GM23248 (cell line): ENCODE results near the gene ADGRF5. TPM values are rescaled to one million over a fixed set of nuclear protein-coding genes. Genes with fewer than 3 reads are reported as not detected.
A peak's percentile ranks its signal among the peaks of the same experiment; 100 is the strongest.

Experiments used
- DNase-seq: peaks from one replicate; pipeline ENCODE4 v3.0.0-alpha.2; 2015
- H2AFZ ChIP-seq: fragments of 200-600 bp; sonication (generic); 2 replicates; pipeline ENCODE4 v1.6.1; 2016; ENCODE audit warnings: antibody characterized with exemption
- H3F3A ChIP-seq: fragments of 200-600 bp; sonication (generic); 2 replicates; pipeline ENCODE4 v1.6.1; 2016; ENCODE audit warnings: mild to moderate bottlenecking, antibody characterized with exemption, mixed run types; ENCODE audit not compliant: insufficient read depth
- H3K27ac ChIP-seq: fragments of 200-600 bp; sonication (generic); 2 replicates; pipeline ENCODE4 v1.5.1; 2016; ENCODE audit warnings: mild to moderate bottlenecking
- H3K27me3 ChIP-seq: fragments of 200-600 bp; sonication (generic); replicated peaks from 2 replicates; pipeline ENCODE4 v1.6.1; 2016; ENCODE audit warnings: mild to moderate bottlenecking; ENCODE audit not compliant: insufficient read depth
- H3K36me3 ChIP-seq: fragments of 200-600 bp; sonication (generic); 2 replicates; pipeline ENCODE4 v1.6.1; 2016; ENCODE audit warnings: low read depth, mild to moderate bottlenecking
- H3K4me1 ChIP-seq: fragments of 200-600 bp; sonication (generic); 2 replicates; pipeline ENCODE4 v1.6.1; 2016; ENCODE audit warnings: mild to moderate bottlenecking; ENCODE audit not compliant: insufficient read depth
- H3K4me2 ChIP-seq: fragments of 200-600 bp; sonication (generic); one replicate; pipeline ENCODE4 v1.6.1; 2016; ENCODE audit warnings: mild to moderate bottlenecking; ENCODE audit not compliant: unreplicated experiment
- H3K4me3 ChIP-seq: fragments of 200-600 bp; sonication (generic); 2 replicates; pipeline ENCODE4 v1.5.1; 2016; ENCODE audit warnings: mild to moderate bottlenecking
- H3K79me2 ChIP-seq: fragments of 200-600 bp; sonication (generic); 2 replicates; pipeline ENCODE4 v1.6.1; 2016; ENCODE audit warnings: mild to moderate bottlenecking; ENCODE audit not compliant: insufficient read depth
- H3K9ac ChIP-seq: fragments of 200-600 bp; sonication (generic); 2 replicates; pipeline ENCODE4 v1.6.1; 2016; ENCODE audit warnings: mild to moderate bottlenecking
- H3K9me2 ChIP-seq: fragments of 200-600 bp; sonication (generic); 2 replicates; pipeline ENCODE4 v1.6.1; 2016; ENCODE audit warnings: mixed run types, mild to moderate bottlenecking, moderate library complexity; ENCODE audit not compliant: insufficient read depth
- H3K9me3 ChIP-seq: fragments of 200-600 bp; sonication (generic); one replicate; pipeline ENCODE4 v1.6.1; 2017; ENCODE audit warnings: low read depth
- H4K20me1 ChIP-seq: fragments of 200-600 bp; sonication (generic); 2 replicates; pipeline ENCODE4 v1.6.0; 2016; ENCODE audit not compliant: insufficient read depth
- EZH2 ChIP-seq: fragments of 200-600 bp; sonication (generic); IDR thresholded peaks from 2 replicates; pipeline ENCODE4 v1.6.1; 2018; ENCODE audit warnings: antibody characterized with exemption, mild to moderate bottlenecking; ENCODE audit not compliant: insufficient read depth, poor library complexity, severe bottlenecking
- EZH2phosphoT487 ChIP-seq: fragments of 200-600 bp; sonication (generic); IDR thresholded peaks from 2 replicates; pipeline ENCODE4 v1.6.1; 2018; ENCODE audit warnings: antibody characterized with exemption, moderate library complexity, mild to moderate bottlenecking, low read depth; ENCODE audit not compliant: insufficient read depth
- WGBS, 2 experiments: methylation state at CpG; one replicate each; pipeline ENCODE4 v1.1.6; 2015 to 2017; ENCODE audit warnings: low lambda C conversion rate in 2 of 2, low coverage in 1 of 2; ENCODE audit errors: missing lambda C conversion rate in 2 of 2; 5-methylcytosine and 5-hydroxymethylcytosine counted together
- in situ Hi-C: fragments of 300-500 bp; cut with MboI; formaldehyde crosslinking; loops from 2 replicates; pipeline ENCODE4 v1.15.0; 2020
- polyA plus RNA-seq: library from polyadenylated mRNA; unstranded; fragments of >200 nt; fragmentation: Nextera tagmentation; extraction: Ambion mirVana; gene quantifications from 2 replicates; pipeline ENCODE4 v1.2.1, GENCODE V29; 2016
- total RNA-seq: library from RNA; depleted of rRNA; stranded (reverse); fragments of >200 nt; shearing (Covaris generic); gene quantifications from 2 replicates; pipeline ENCODE4 v1.2.3, GENCODE V29; 2014

The ADGRF5 gene
- total and polyA plus RNA-seq, 2 experiments from 2014 or later, result 0.29 to 0.65 TPM

- no peaks in the 10 kb centered on the region for H3F3A ChIP-seq
- no peaks in the 10 kb centered on the region for H3K4me1 ChIP-seq
- TF ChIP-seq EZH2phosphoT487 (no peak), EZH2 (no peak)
- DNase-seq, result peak; percentile 20
- H3K9me3 ChIP-seq, result no peaks in the 10 kb centered on the region
- 0 out of 2 replicates have a peak, but pooled peaks cover 5% of the 10 kb centered on the region for H3K27me3 ChIP-seq
- no peak overlapping the region for H3K4me3 ChIP-seq
- H3K79me2 ChIP-seq, result no peaks in the 10 kb centered on the region
- no peaks in the 10 kb centered on the region for H3K9me2 ChIP-seq
- H3K36me3 ChIP-seq, result no peaks in the 10 kb centered on the region
- 36 to 49% methylated on average over 5 of the region's 5 CpGs for WGBS, 2 experiments
- no peak overlapping the region for H2AFZ ChIP-seq
- H4K20me1 ChIP-seq, result no peaks in the 10 kb centered on the region
- in situ Hi-C loops, result no loop called here
- no peak overlapping the region for H3K4me2 ChIP-seq
- H3K27ac ChIP-seq, result no peak overlapping the region
- H3K9ac ChIP-seq, result no peak overlapping the region
Measured at GRCh38 chr6:46963626-46964025, 41.9 kb upstream of the ADGRF5 start.

- no peak overlapping the region for H3K4me3 ChIP-seq
- no peak for TF ChIP-seq EZH2phosphoT487
- TF ChIP-seq EZH2, result no peak
- no peaks in the 10 kb centered on the region for H4K20me1 ChIP-seq
- H3K27ac ChIP-seq, result no peak overlapping the region
- no peak overlapping the region for H3K4me2 ChIP-seq
- H3K79me2 ChIP-seq, result no peaks in the 10 kb centered on the region
- in situ Hi-C loops, result no loop called here
- H2AFZ ChIP-seq, result no peak overlapping the region
- H3K27me3 ChIP-seq, result 0 out of 2 replicates have a peak, but pooled peaks cover 5% of the 10 kb centered on the region
- H3K9ac ChIP-seq, result no peak overlapping the region
- no peaks in the 10 kb centered on the region for H3K9me2 ChIP-seq
- H3F3A ChIP-seq, result no peaks in the 10 kb centered on the region
- H3K36me3 ChIP-seq, result no peaks in the 10 kb centered on the region
- DNase-seq, result no peak
- no peaks in the 10 kb centered on the region for H3K9me3 ChIP-seq
- H3K4me1 ChIP-seq, result no peaks in the 10 kb centered on the region
Measured at GRCh38 chr6:46963039-46963438, 41.3 kb upstream of the ADGRF5 start.

DNA sequence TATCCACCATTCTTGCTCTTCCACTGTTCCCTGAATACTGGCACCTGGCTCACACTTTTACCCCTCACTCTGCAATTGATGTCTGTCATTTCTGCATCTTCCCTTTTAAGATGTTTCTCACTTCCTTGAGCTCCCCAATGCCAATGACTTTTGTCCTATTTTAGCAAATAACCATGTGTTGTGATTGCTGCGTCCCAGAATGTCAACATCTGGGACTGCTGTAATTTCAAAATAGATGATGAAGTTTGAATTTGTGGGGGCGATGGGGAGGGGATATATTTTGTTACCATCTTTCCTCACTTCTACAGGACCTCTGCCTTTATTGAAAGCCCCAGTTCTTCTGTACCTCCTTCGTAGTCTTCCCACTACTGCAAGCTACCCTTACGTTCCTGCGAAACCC is 40.0 kb upstream of the ADGRF5 start:
- Histone ChIP-seq H3K36me3 (no peaks in the 10 kb centered on the region), H3K4me2 (no peak overlapping the region), H3K79me2 (no peaks in the 10 kb centered on the region), H3K9me2 (no peaks in the 10 kb centered on the region), H3F3A (no peaks in the 10 kb centered on the region), H2AFZ (no peak overlapping the region), H3K4me3 (no peak overlapping the region), H3K4me1 (no peaks in the 10 kb centered on the region), H3K27ac (no peak overlapping the region), H3K27me3 (0 out of 2 replicates have a peak, but pooled peaks cover 5% of the 10 kb centered on the region), H3K9me3 (no peaks in the 10 kb centered on the region), H3K9ac (no peak overlapping the region), H4K20me1 (no peaks in the 10 kb centered on the region)
- DNase-seq, result no peak
- in situ Hi-C loops, result no loop called here
- no peak for TF ChIP-seq EZH2
- no peak for TF ChIP-seq EZH2phosphoT487
- WGBS, 2 experiments, result 16 to 17% methylated on average over 5 of the region's 5 CpGs

DNA sequence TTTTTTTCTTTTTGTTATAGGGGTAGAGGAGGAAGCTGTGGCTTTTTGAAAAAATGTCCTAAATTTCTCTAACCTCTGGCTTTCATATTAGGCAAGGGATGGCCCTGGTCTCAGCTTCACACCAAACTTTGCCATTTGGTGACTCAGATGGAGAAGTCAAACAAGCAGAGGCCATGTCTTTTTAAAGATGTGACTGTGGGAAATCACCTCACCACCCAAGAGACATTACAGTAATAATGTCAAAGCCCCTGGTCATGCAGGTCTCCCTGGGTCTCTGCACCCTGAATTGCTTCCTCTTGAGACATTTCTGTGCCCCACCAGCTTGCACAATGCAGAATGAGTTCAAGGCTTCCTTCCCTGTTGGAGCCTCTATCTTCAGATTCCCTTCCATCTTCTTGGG is 39.5 kb upstream of the ADGRF5 start:
- Histone ChIP-seq H3F3A (no peaks in the 10 kb centered on the region), H3K36me3 (no peaks in the 10 kb centered on the region), H3K79me2 (no peaks in the 10 kb centered on the region), H3K27me3 (0 out of 2 replicates have a peak, but pooled peaks cover 5% of the 10 kb centered on the region), H3K4me1 (no peaks in the 10 kb centered on the region), H3K4me3 (no peak overlapping the region), H3K9ac (no peak overlapping the region), H3K4me2 (no peak overlapping the region), H3K9me3 (no peaks in the 10 kb centered on the region), H3K9me2 (no peaks in the 10 kb centered on the region), H4K20me1 (no peaks in the 10 kb centered on the region), H3K27ac (no peak overlapping the region), H2AFZ (no peak overlapping the region)
- in situ Hi-C loops, result no loop called here
- DNase-seq, result no peak
- no peak for TF ChIP-seq EZH2phosphoT487
- TF ChIP-seq EZH2, result no peak

- Histone ChIP-seq H3K4me1 (no peaks in the 10 kb centered on the region), H4K20me1 (no peaks in the 10 kb centered on the region), H3K4me3 (no peak overlapping the region), H3K27ac (no peak overlapping the region), H3K9me3 (no peaks in the 10 kb centered on the region), H2AFZ (no peak overlapping the region), H3K27me3 (0 out of 2 replicates have a peak, but pooled peaks cover 5% of the 10 kb centered on the region), H3K36me3 (no peaks in the 10 kb centered on the region), H3K4me2 (no peak overlapping the region), H3K9me2 (no peaks in the 10 kb centered on the region), H3F3A (no peaks in the 10 kb centered on the region), H3K9ac (no peak overlapping the region), H3K79me2 (no peaks in the 10 kb centered on the region)
- in situ Hi-C loops, result no loop called here
- no peak for TF ChIP-seq EZH2phosphoT487
- no peak for DNase-seq
Measured at GRCh38 chr6:46959419-46959818, 37.7 kb upstream of the ADGRF5 start.
